HG03520 (cell line): ENCODE measurements around the gene ATXN10.
"Not testable (repeated sequence)": the region's sequence is repeated elsewhere in the genome, so short reads cannot be mapped to it uniquely, and the experiment has no call there.

Experiments used
- ATAC-seq: cut with Tn5 transposase; IDR thresholded peaks from one replicate; pipeline ENCODE4 v1.9.1; 2021; ENCODE audit warnings: mild to moderate bottlenecking, moderate library complexity; ENCODE audit not compliant: unreplicated experiment

The ATXN10 gene

DNA sequence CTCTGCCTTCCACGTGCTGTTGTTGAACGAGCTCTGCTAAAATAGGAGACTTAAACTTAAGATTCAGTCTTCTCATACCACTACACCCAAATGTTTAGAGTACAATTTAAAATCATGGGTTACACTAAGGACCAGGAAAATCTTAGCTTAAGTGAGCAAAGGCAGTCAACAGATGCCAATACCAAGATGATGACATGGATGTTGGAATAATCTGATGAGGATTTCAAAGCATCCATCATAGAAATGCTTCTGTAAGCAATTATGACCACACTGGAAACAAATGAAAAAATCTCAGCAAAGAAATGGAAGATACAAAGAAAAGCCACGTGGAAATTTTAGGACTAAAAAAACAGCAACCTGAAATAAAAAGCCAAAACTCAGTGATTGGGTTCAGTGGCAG, 109.8 kb downstream of the ATXN10 start:
- no peak for ATAC-seq

- no peak for ATAC-seq
Observed at GRCh38 chr22:45781966-45782365, 110.3 kb downstream of the ATXN10 start.

- ATAC-seq: no peak
Observed at GRCh38 chr22:45783021-45783420, 111.4 kb downstream of the ATXN10 start.

- ATAC-seq: no peak
Observed at GRCh38 chr22:45783690-45784089, 112.1 kb downstream of the ATXN10 start.

- ATAC-seq: no peak
Observed at GRCh38 chr22:45784357-45785277, 113.0 kb downstream of the ATXN10 start.

DNA sequence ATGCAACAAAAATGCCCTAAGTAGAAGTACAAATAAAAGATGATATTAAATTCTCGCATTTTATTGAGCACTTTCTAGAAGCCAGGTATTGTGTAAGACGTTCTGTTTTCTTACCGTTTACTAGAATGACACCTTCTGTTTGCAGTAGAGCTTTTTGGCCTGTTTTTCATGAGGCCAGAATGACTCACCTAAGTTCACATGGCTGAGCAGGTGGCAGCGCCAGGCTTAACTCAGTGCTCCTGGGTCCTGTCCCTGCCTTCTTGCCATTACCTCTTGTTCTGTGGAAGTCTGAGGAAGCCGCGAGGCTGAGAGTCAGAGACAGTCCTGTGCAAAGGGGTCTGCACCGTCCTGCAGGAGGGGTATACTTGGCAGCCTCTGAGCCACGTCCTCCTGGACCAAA, 113.8 kb downstream of the ATXN10 start:
- ATAC-seq: no peak

GRCh38 chr22:45786726-45787125, 115.1 kb downstream of the ATXN10 start:
- ATAC-seq: no peak

GRCh38 chr22:45787759-45788158, 116.1 kb downstream of the ATXN10 start:
- ATAC-seq: no peak

GRCh38 chr22:45788522-45788921, 116.9 kb downstream of the ATXN10 start:
- no peak for ATAC-seq

DNA sequence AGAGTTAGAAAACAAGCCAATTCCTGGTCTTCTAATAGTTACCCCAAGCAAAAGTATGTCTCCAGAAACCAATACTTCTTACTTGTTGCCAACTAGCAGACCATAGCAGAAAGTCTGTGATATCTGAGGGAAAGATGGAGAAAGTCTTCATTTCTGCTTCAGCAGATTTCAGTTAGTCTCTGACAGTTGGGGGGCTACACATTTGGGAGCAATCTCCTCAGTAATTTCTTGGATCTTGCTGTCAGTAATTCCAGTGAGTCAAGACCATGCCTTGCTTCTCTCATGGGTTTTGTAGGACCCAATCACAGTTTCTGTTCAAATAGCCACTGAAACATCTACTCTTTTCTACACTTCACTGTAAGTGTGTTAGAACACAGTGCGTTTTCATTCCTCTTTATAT, 118.8 kb downstream of the ATXN10 start:
- ATAC-seq: no peak

- ATAC-seq: no peak
Observed at GRCh38 chr22:45793161-45793560, 121.5 kb downstream of the ATXN10 start.

DNA sequence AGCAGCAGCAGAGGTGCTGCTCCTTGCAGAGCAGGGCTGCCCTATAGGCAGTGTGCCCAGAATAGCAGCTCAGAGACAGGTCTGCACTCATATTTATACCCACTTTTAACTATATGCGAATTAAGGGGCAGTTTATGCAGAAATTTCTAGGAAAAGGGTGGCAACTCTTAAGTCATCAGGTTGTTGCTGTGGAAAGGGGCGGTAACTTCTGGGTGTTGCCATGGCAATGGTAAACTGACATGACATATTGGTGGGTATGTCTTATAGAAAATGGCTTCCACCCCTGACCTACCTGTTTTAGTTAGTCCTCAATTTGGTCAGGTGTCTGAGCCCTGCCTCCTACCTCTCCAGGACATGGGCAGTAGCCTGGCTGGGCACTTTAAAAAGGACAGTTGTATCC, 122.3 kb downstream of the ATXN10 start:
- ATAC-seq: no peak

DNA sequence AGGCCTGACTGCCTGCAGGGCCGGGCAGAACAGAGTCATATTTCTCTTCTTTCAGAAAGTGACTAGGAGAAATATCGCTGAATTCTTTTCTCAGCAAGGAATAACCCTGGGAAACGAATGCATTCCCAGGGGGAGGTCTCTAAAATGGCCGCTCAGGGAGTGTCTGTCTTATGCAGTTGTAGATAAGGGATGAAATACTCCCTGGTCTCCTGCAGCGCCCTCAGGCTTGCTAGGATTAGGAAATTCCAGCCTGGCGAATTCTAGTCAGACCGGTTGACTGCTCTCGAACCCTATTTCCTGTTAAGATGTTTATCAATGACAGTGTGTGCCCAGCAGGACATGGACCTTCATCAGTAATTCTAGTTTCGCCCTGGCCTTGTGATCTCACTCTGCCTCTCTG, 124.4 kb downstream of the ATXN10 start:
- ATAC-seq: not testable (repeated sequence)

DNA sequence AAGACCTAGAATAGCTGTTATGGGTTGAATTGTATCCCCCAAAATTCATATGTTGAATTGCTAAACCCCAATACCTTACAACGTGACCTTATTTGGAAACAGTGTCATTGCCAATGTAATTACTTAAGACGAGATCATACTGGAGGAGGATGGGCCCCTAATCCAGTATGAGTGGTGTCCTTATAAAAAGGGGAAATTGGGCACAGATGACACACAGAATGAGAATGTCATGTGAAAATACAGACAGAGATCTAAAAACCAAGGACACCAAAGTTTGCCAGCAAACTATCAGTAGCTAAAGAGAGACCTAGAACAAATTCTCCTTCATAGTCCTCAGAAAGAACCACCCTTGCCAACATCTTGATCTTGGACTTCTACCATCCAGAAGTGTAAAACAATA, 127.7 kb downstream of the ATXN10 start:
- no peak for ATAC-seq

GRCh38 chr22:45802054-45802453, 130.4 kb downstream of the ATXN10 start:
- ATAC-seq: no peak

GRCh38 chr22:45804319-45804985, 132.8 kb downstream of the ATXN10 start:
- no peak for ATAC-seq

GRCh38 chr22:45804986-45805325, 133.3 kb downstream of the ATXN10 start:
- ATAC-seq: no peak

DNA sequence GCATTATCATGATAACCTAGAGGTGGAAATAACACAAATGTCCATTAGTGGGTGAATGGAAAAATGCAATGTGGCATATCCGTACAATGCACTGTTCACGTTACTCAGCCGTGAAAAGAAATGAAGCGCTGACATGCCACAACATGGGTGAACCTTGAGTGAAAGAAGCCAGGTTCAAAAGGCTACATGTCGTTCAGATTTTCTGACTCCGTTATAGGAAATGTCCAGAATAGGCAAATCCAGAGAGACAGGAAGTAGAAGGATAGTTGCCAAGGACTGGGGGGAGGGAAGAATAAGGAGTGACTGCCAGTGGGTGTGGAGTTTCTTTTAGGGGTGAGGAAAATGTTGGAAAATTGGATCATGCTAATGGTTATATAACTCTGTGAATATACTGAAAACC, 133.8 kb downstream of the ATXN10 start:
- ATAC-seq: no peak

- ATAC-seq: no peak
Observed at GRCh38 chr22:45807156-45807915, 135.7 kb downstream of the ATXN10 start.

GRCh38 chr22:45812910-45813309, 141.3 kb downstream of the ATXN10 start:
- ATAC-seq: no peak

DNA sequence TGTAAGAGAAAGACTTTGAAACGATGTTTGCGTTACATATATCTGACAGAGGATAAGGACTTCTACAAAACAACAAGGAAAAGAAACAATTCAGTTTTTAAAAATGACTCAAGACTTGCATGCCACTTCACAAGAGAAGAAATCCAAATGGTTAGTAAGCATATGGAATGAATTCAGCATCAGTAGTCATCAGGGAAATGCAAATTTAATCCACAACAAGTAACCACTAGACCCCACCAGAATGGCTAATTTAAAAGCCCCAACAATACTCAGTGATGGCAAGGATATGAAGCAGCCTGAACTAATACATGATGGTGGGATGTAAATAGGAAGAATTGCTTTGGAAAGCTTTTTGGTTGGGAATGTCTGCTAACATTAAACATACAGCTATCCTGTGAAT, 142.6 kb downstream of the ATXN10 start:
- no peak for ATAC-seq

DNA sequence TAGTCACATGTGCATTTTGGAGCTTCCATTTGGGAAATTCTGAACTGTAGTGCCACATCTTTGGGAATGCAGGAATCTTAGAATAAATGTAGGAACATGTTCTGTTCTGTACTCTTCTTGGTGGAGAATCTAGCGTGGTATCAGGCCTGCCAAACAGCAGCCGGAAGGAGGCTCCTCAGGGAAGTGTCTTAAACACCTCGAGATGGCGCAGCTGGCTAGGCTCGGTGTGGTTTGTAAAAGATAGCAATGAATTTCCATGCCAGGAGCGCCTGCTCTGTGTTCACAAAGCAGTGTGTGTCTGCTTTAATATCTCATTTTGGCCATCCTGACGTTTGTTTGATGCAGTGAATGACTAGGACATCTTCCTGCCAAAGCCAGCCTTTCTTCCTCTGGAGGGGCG, 145.1 kb downstream of the ATXN10 start:
- ATAC-seq: no peak
